Mucosa of stomach (tissue), 1 donor: ENCODE data around the gene PFDN2.

Experiments used
- H3K27me3 ChIP-seq: one replicate; pipeline ENCODE4 v1.7.0; 2013; ENCODE audit warnings: mild to moderate bottlenecking, low read length; ENCODE audit not compliant: control insufficient read depth, insufficient read depth
- H3K36me3 ChIP-seq: one replicate; pipeline ENCODE4 v1.7.0; 2013; ENCODE audit warnings: low read length; ENCODE audit not compliant: control insufficient read depth, insufficient read depth
- H3K4me1 ChIP-seq: one replicate; pipeline ENCODE4 v1.7.0; 2013; ENCODE audit warnings: mild to moderate bottlenecking, low read length; ENCODE audit not compliant: control insufficient read depth, insufficient read depth
- H3K4me3 ChIP-seq: one replicate; pipeline ENCODE4 v1.7.0; 2013; ENCODE audit warnings: low read length
- H3K9ac ChIP-seq: one replicate; pipeline ENCODE4 v1.7.0; 2013; ENCODE audit warnings: mild to moderate bottlenecking, low read length, moderate library complexity
- H3K9me3 ChIP-seq: one replicate; pipeline ENCODE4 v1.7.0; 2013; ENCODE audit warnings: mild to moderate bottlenecking, low read length, moderate library complexity; ENCODE audit not compliant: control insufficient read depth
- donor health status: Pancreatic carcinoma.

The PFDN2 gene, protein sequence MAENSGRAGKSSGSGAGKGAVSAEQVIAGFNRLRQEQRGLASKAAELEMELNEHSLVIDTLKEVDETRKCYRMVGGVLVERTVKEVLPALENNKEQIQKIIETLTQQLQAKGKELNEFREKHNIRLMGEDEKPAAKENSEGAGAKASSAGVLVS

GRCh38 chr1:161117759-161118581, at the start of gene PFDN2, which contains the start of gene NIT1:
TSS of gene PFDN2 (minus strand) at chr1:161118037. CDS start at chr1:161118026, 11 bp downstream.
TSS of gene NIT1 (plus strand) at chr1:161118105. CDS start at chr1:161118177, 72 bp downstream.
- no peaks in the 10 kb centered on the region for H3K36me3 ChIP-seq
- H3K9me3 ChIP-seq: no peaks in the 10 kb centered on the region
- no peaks in the 10 kb centered on the region for H3K27me3 ChIP-seq
- H3K4me1 ChIP-seq: peaks cover 26% of the 10 kb centered on the region
- peak within 1 kb of the TSS; percentile 92 for H3K4me3 ChIP-seq
- peak within 1 kb of the TSS; percentile 91 for H3K9ac ChIP-seq

GRCh38 chr1:161166669-161167548, 49.1 kb upstream of the PFDN2 start:
- no peaks in the 10 kb centered on the region for H3K9me3 ChIP-seq
- H3K9ac ChIP-seq: peak overlapping the region; percentile 73
- peak overlapping the region; percentile 42 for H3K4me3 ChIP-seq
- peaks cover 17% of the 10 kb centered on the region for H3K4me1 ChIP-seq
- H3K27me3 ChIP-seq: no peaks in the 10 kb centered on the region
- H3K36me3 ChIP-seq: peaks cover 7% of the 10 kb centered on the region

DNA sequence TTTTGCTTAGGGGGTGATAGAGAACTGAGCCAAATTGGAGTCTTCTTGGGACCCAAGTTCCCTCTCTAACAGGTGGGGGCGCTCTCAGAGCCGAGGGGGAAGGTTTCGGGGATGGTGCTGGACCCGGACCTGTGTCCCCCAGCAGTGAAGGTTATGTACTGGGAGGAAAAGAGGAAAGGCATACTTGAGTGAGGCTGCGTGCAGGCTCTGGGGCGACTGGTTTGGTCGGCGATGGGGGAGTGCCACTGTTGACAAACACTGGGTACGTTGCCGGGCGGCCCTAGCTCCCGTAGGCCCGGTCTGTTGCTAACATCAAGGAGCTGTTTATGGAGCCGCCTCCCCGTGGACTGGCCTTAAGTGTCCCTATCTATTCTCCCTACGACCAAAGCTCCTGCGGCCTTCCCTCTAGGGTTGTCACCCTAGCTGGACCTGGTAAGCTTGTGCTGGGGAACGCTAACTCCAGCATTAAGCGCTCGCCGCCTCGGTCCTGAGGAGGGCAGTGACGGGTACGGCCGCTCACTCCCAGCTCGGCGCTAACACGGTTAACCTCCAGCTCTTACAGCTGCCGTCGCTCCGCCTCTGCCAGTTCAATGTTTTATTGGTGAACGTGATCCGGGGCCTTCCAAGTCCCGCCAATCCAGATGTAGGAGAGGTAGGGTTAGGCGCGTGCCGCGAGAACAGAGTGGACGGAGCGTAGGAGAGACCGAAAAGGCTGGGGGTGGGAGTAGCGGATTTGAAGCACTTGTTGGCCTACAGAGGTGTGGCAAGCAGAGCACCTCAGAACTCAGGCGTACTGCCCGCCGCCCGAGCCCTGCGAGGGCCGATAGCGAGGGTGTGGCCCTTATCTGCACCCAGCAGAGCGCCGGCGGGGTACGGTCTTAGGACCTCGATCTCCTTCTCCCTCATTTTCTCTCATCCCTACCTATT, 48.2 kb upstream of the PFDN2 start, which contains the start of gene PPOX:
TSS of gene PPOX (plus strand) at position 685 of the 927 bp plus-strand sequence. CDS start 422 bp downstream, outside the sequence.
- H3K36me3 ChIP-seq: peaks cover 7% of the 10 kb centered on the region
- H3K4me3 ChIP-seq: peak within 1 kb of the TSS; percentile 43
- no peaks in the 10 kb centered on the region for H3K27me3 ChIP-seq
- peaks cover 20% of the 10 kb centered on the region for H3K4me1 ChIP-seq
- H3K9me3 ChIP-seq: no peaks in the 10 kb centered on the region
- peak within 1 kb of the TSS; percentile 81 for H3K9ac ChIP-seq

GRCh38 chr1:161164901-161165610, 47.2 kb upstream of the PFDN2 start:
- Histone ChIP-seq H3K9me3 (no peaks in the 10 kb centered on the region), H3K27me3 (no peaks in the 10 kb centered on the region), H3K36me3 (no peaks in the 10 kb centered on the region), H3K4me1 (peaks cover 30% of the 10 kb centered on the region), H3K9ac (peak overlapping the region; percentile 81), H3K4me3 (peak overlapping the region; percentile 43)

- no peak overlapping the region for H3K4me3 ChIP-seq
- peaks cover 38% of the 10 kb centered on the region for H3K4me1 ChIP-seq
- no peaks in the 10 kb centered on the region for H3K36me3 ChIP-seq
- no peaks in the 10 kb centered on the region for H3K27me3 ChIP-seq
- H3K9me3 ChIP-seq: no peaks in the 10 kb centered on the region
- no peak overlapping the region for H3K9ac ChIP-seq
Measured at GRCh38 chr1:161163793-161164192, 46.0 kb upstream of the PFDN2 start.

GRCh38 chr1:161162806-161163205, 45.0 kb upstream of the PFDN2 start:
- Histone ChIP-seq H3K4me3 (no peak overlapping the region), H3K4me1 (peaks cover 42% of the 10 kb centered on the region)

GRCh38 chr1:161162052-161162451, 44.2 kb upstream of the PFDN2 start:
- no peak overlapping the region for H3K9ac ChIP-seq
- peaks cover under 1% of the 10 kb centered on the region for H3K36me3 ChIP-seq
- no peaks in the 10 kb centered on the region for H3K27me3 ChIP-seq

More at GRCh38 chr1:161162806-161163205, 45.0 kb upstream of the PFDN2 start:
- Histone ChIP-seq H3K27me3 (no peaks in the 10 kb centered on the region), H3K9ac (no peak overlapping the region), H3K36me3 (no peaks in the 10 kb centered on the region), H3K9me3 (no peaks in the 10 kb centered on the region)

DNA sequence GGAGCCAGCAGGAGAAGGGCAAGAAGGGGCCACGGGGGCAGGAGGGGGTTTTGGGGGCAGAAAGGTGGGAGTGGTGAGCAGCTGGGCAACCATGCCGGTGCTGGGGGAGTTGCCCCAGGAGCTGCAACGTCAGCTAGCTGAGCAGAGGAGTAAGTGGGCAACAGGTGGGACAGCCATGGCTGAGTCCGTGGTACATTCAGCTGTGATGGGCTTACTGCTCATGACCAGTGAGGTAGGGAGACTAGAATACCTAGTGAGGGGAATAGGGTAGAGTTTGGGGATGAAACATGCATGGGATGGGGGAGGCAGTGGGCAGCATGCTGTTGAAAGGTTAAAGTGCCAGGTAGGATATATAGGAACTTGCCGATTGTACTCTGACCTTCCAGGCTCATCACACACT, 43.8 kb upstream of the PFDN2 start:
- Histone ChIP-seq H3K36me3 (peaks cover 4% of the 10 kb centered on the region), H3K4me3 (no peak overlapping the region), H3K9ac (no peak overlapping the region), H3K9me3 (no peaks in the 10 kb centered on the region), H3K27me3 (no peaks in the 10 kb centered on the region), H3K4me1 (peaks cover 36% of the 10 kb centered on the region)

More at GRCh38 chr1:161162052-161162451, 44.2 kb upstream of the PFDN2 start:
- Histone ChIP-seq H3K9me3 (no peaks in the 10 kb centered on the region), H3K4me3 (no peak overlapping the region), H3K4me1 (peaks cover 40% of the 10 kb centered on the region)

GRCh38 chr1:161160671-161161145, 42.9 kb upstream of the PFDN2 start:
- Histone ChIP-seq H3K4me3 (no peak overlapping the region), H3K9ac (no peak overlapping the region), H3K36me3 (peaks cover 4% of the 10 kb centered on the region)

GRCh38 chr1:161159913-161160243, 42.0 kb upstream of the PFDN2 start:
- H3K4me3 ChIP-seq: peak overlapping the region; percentile 90
- peak overlapping the region; percentile 87 for H3K9ac ChIP-seq
- H3K4me1 ChIP-seq: peaks cover 32% of the 10 kb centered on the region
- no peaks in the 10 kb centered on the region for H3K9me3 ChIP-seq
- no peaks in the 10 kb centered on the region for H3K27me3 ChIP-seq
- peaks cover 4% of the 10 kb centered on the region for H3K36me3 ChIP-seq

More at GRCh38 chr1:161160671-161161145, 42.9 kb upstream of the PFDN2 start:
- Histone ChIP-seq H3K9me3 (no peaks in the 10 kb centered on the region), H3K27me3 (no peaks in the 10 kb centered on the region), H3K4me1 (peaks cover 34% of the 10 kb centered on the region)
